Chondrocyte (in vitro differentiated cells): ENCODE results near the gene GOLGA2. TPM values are rescaled to one million over a fixed set of nuclear protein-coding genes. Genes with fewer than 3 reads are reported as not detected.

Experiments
- DNase-seq: peaks from one replicate; pipeline ENCODE4 v3.0.0; 2021; ENCODE audit warnings: mixed read lengths, low spot score
- H3K27ac Mint-ChIP-seq: one replicate; pipeline ENCODE4 v1.8.0; 2021; ENCODE audit warnings: mild to moderate bottlenecking, moderate library complexity, mixed read lengths; ENCODE audit not compliant: unreplicated experiment
- H3K27me3 Mint-ChIP-seq: 2 replicates; pipeline ENCODE4 v1.8.0; 2021; ENCODE audit warnings: low read depth, mixed read lengths
- H3K36me3 Mint-ChIP-seq: 2 replicates; pipeline ENCODE4 v1.8.0; 2021; ENCODE audit warnings: low read depth, mixed read lengths
- H3K4me1 Mint-ChIP-seq: 2 replicates; pipeline ENCODE4 v1.8.0; 2021; ENCODE audit warnings: low read depth, mild to moderate bottlenecking, mixed read lengths
- H3K4me3 Mint-ChIP-seq: one replicate; pipeline ENCODE4 v1.8.0; 2021; ENCODE audit warnings: mild to moderate bottlenecking, moderate library complexity, mixed read lengths; ENCODE audit not compliant: unreplicated experiment
- H3K9me3 Mint-ChIP-seq: 2 replicates; pipeline ENCODE4 v1.8.0; 2021; ENCODE audit warnings: low read depth, mixed read lengths
- CTCF ChIP-seq: fragments of 200-600 bp; sonication (generic); IDR thresholded peaks from 2 replicates; pipeline ENCODE4 v1.5.0; 2021; ENCODE audit warnings: antibody characterized with exemption, mild to moderate bottlenecking, moderate library complexity
- total RNA-seq: library from RNA; stranded (reverse); gene quantifications from 3 replicates; pipeline ENCODE4 v1.2.1, GENCODE V29; 2021

The GOLGA2 gene
- total RNA-seq, 1 donor from 2014 or later, result 210 TPM

GRCh38 chr9:128253991-128254346 lies 21.8 kb downstream of the GOLGA2 start:
- H3K4me1 Mint-ChIP-seq, result peaks cover 10% of the 10 kb centered on the region
- peak overlapping the region; percentile 63 for H3K27ac Mint-ChIP-seq
- H3K36me3 Mint-ChIP-seq, result peaks cover 15% of the 10 kb centered on the region
- no peak overlapping the region for H3K4me3 Mint-ChIP-seq
- no peak for TF ChIP-seq CTCF
- DNase-seq, result no peak
- no peaks in the 10 kb centered on the region for H3K9me3 Mint-ChIP-seq
- no peaks in the 10 kb centered on the region for H3K27me3 Mint-ChIP-seq

- Mint-ChIP-seq H3K36me3 (peaks cover 14% of the 10 kb centered on the region), H3K27me3 (no peaks in the 10 kb centered on the region), H3K27ac (peak overlapping the region; percentile 63), H3K4me3 (no peak overlapping the region), H3K4me1 (peaks cover 10% of the 10 kb centered on the region), H3K9me3 (no peaks in the 10 kb centered on the region)
- TF ChIP-seq CTCF, result no peak
- DNase-seq, result no peak
Observed at GRCh38 chr9:128253140-128253990, 22.4 kb downstream of the GOLGA2 start.

- Mint-ChIP-seq H3K4me1 (peaks cover 9% of the 10 kb centered on the region), H3K27me3 (no peaks in the 10 kb centered on the region), H3K9me3 (no peaks in the 10 kb centered on the region), H3K36me3 (peaks cover 13% of the 10 kb centered on the region), H3K27ac (no peak overlapping the region), H3K4me3 (no peak overlapping the region)
- DNase-seq, result no peak
- TF ChIP-seq CTCF, result no peak
Observed at GRCh38 chr9:128252317-128253139, 23.3 kb downstream of the GOLGA2 start.

- H3K4me3 Mint-ChIP-seq, result no peak overlapping the region
- H3K27ac Mint-ChIP-seq, result peak overlapping the region; percentile 55
- DNase-seq, result no peak
- H3K36me3 Mint-ChIP-seq, result peaks cover 12% of the 10 kb centered on the region
- H3K4me1 Mint-ChIP-seq, result peaks cover 11% of the 10 kb centered on the region
- no peaks in the 10 kb centered on the region for H3K9me3 Mint-ChIP-seq
- no peaks in the 10 kb centered on the region for H3K27me3 Mint-ChIP-seq
- TF ChIP-seq CTCF, result no peak
Observed at GRCh38 chr9:128251732-128252100, 24.1 kb downstream of the GOLGA2 start.
